Neural cell (in vitro differentiated cells): ENCODE results near the gene SIDT1. TPM values are rescaled to one million over a fixed set of nuclear protein-coding genes. Genes with fewer than 3 reads are reported as not detected.

Experiments used
- H2AFZ ChIP-seq: fragments of 200-600, 300-800 bp; sonication (generic), shearing (Covaris generic); 2 replicates; pipeline ENCODE4 v1.6.0; 2014; ENCODE audit warnings: low read depth, mild to moderate bottlenecking, antibody characterized with exemption, low read length, moderate library complexity
- H3F3A ChIP-seq: fragments of 200-600 bp; shearing (Covaris generic); 2 replicates; pipeline ENCODE4 v1.6.1; 2016; ENCODE audit warnings: mild to moderate bottlenecking, moderate library complexity, mixed read lengths, antibody characterized with exemption, low read length; ENCODE audit not compliant: insufficient read depth, poor library complexity, severe bottlenecking
- H3K27ac ChIP-seq: fragments of 200-600, 300-800 bp; sonication (generic), shearing (Covaris generic); 2 replicates; pipeline ENCODE4 v1.5.1; 2014; ENCODE audit warnings: mild to moderate bottlenecking, low read length, moderate library complexity
- H3K27me3 ChIP-seq: fragments of 300-800, 200-600 bp; sonication (generic), shearing (Covaris generic); 2 replicates; pipeline ENCODE4 v1.6.0; 2014; ENCODE audit warnings: mild to moderate bottlenecking, low read depth, low read length, moderate library complexity; ENCODE audit not compliant: insufficient read depth
- H3K36me3 ChIP-seq: fragments of 300-800, 200-600 bp; sonication (generic), shearing (Covaris generic); 2 replicates; pipeline ENCODE4 v1.5.1; 2014; ENCODE audit warnings: mild to moderate bottlenecking, antibody characterized with exemption, low read length, moderate library complexity; ENCODE audit not compliant: insufficient read depth
- H3K4me2 ChIP-seq: fragments of 300-800, 200-600 bp; sonication (generic), shearing (Covaris generic); 2 replicates; pipeline ENCODE4 v1.6.0; 2014; ENCODE audit warnings: mild to moderate bottlenecking, low read length
- H3K4me3 ChIP-seq: fragments of 300-800, 200-600 bp; sonication (generic), shearing (Covaris generic); 2 replicates; pipeline ENCODE4 v1.5.1; 2014; ENCODE audit warnings: mild to moderate bottlenecking, low read length, moderate library complexity
- H3K79me2 ChIP-seq: fragments of 200-600 bp; shearing (Covaris generic); replicated peaks from 2 replicates; pipeline ENCODE4 v1.6.0; 2014; ENCODE audit warnings: mild to moderate bottlenecking, low read length, moderate library complexity; ENCODE audit not compliant: insufficient read depth
- H3K9ac ChIP-seq: fragments of 300-800, 200-600 bp; sonication (generic), shearing (Covaris generic); 2 replicates; pipeline ENCODE4 v1.6.1; 2016; ENCODE audit warnings: mild to moderate bottlenecking, low read length, mixed read lengths
- H3K9me2 ChIP-seq: fragments of 200-600 bp; shearing (Covaris generic); 2 replicates; pipeline ENCODE4 v1.6.1; 2016; ENCODE audit warnings: mild to moderate bottlenecking, low read length, mixed read lengths; ENCODE audit not compliant: insufficient read depth
- H3K9me3 ChIP-seq: fragments of 200-600, 300-800 bp; sonication (generic), shearing (Covaris generic); 2 replicates; pipeline ENCODE4 v1.6.1; 2016; ENCODE audit warnings: mild to moderate bottlenecking, mixed run types, low read length, moderate library complexity, mixed read lengths
- H4K20me1 ChIP-seq: fragments of 200-600 bp; shearing (Covaris generic); 2 replicates; pipeline ENCODE4 v1.6.1; 2016; ENCODE audit warnings: mild to moderate bottlenecking, mixed run types; ENCODE audit not compliant: insufficient read depth
- CTCF ChIP-seq: fragments of 450-650 bp; IDR thresholded peaks from 2 replicates; pipeline ENCODE4 v1.5.1; 2014; ENCODE audit warnings: antibody characterized with exemption, mild to moderate bottlenecking, moderate library complexity; ENCODE audit not compliant: poor library complexity, severe bottlenecking
- EP300 ChIP-seq: fragments of 450-650 bp; conservative IDR thresholded peaks from 2 replicates; pipeline ENCODE4 v1.6.1; 2014; ENCODE audit warnings: antibody characterized with exemption, mild to moderate bottlenecking, moderate library complexity; ENCODE audit not compliant: poor library complexity, severe bottlenecking
- EZH2 ChIP-seq: fragments of 200-600, 300-800 bp; shearing (Covaris generic), sonication (generic); IDR thresholded peaks from 2 replicates; pipeline ENCODE4 v1.6.1; 2014; ENCODE audit warnings: antibody characterized with exemption, low read length, borderline replicate concordance, mild to moderate bottlenecking; ENCODE audit not compliant: insufficient read depth, poor library complexity, severe bottlenecking
- MXI1 ChIP-seq: fragments of 450-650 bp; conservative IDR thresholded peaks from 2 replicates; pipeline ENCODE4 v1.6.1; 2014; ENCODE audit warnings: antibody characterized with exemption, mild to moderate bottlenecking; ENCODE audit not compliant: poor library complexity, severe bottlenecking
- POLR2AphosphoS5 ChIP-seq: IDR thresholded peaks from 2 replicates; pipeline ENCODE4 v1.6.1; 2012
- RAD21 ChIP-seq: fragments of 450-650 bp; conservative IDR thresholded peaks from 2 replicates; pipeline ENCODE4 v1.6.1; 2014; ENCODE audit warnings: antibody characterized with exemption, mild to moderate bottlenecking, moderate library complexity
- REST ChIP-seq: IDR thresholded peaks from 2 replicates; pipeline ENCODE4 v1.6.1; 2012; ENCODE audit warnings: borderline replicate concordance
- SMC3 ChIP-seq: fragments of 450-650 bp; conservative IDR thresholded peaks from 2 replicates; pipeline ENCODE4 v1.6.1; 2014; ENCODE audit warnings: antibody characterized with exemption, mild to moderate bottlenecking, moderate library complexity; ENCODE audit not compliant: poor library complexity
- TAF1 ChIP-seq: IDR thresholded peaks from 2 replicates; pipeline ENCODE4 v1.6.1; 2012; ENCODE audit warnings: low read depth
- polyA plus RNA-seq: library from polyadenylated mRNA; depleted of rRNA; stranded (reverse); fragments of >200 nt; gene quantifications from 2 replicates; pipeline ENCODE4 v1.2.3, GENCODE V29; 2014

Gene SIDT1
- polyA plus RNA-seq, 1 donor from 2014 or later = 0.22 TPM

- Histone ChIP-seq H3K4me2 (no peak overlapping the region), H3K9me3 (no peaks in the 10 kb centered on the region), H3K9me2 (no peaks in the 10 kb centered on the region), H3K79me2 (no peaks in the 10 kb centered on the region), H2AFZ (no peak overlapping the region), H3K36me3 (no peaks in the 10 kb centered on the region), H3K9ac (no peak overlapping the region), H3K27me3 (no peaks in the 10 kb centered on the region), H4K20me1 (no peaks in the 10 kb centered on the region), H3K27ac (no peak overlapping the region), H3K4me3 (no peak overlapping the region), H3F3A (no peaks in the 10 kb centered on the region)
- TF ChIP-seq RAD21 = no peak
These were observed 98.7 kb downstream of the SIDT1 start for GRCh38 chr3:113630956-113631542.

GRCh38 chr3:113631573-113631972 is 99.2 kb downstream of the SIDT1 start:
- H3K9me3 ChIP-seq = no peaks in the 10 kb centered on the region
- no peaks in the 10 kb centered on the region for H3K36me3 ChIP-seq
- H3K9me2 ChIP-seq = no peaks in the 10 kb centered on the region
- H3K4me2 ChIP-seq = no peak overlapping the region
- no peak overlapping the region for H3K4me3 ChIP-seq
- no peaks in the 10 kb centered on the region for H4K20me1 ChIP-seq
- no peaks in the 10 kb centered on the region for H3K79me2 ChIP-seq
- H3K27me3 ChIP-seq = no peaks in the 10 kb centered on the region
- H3F3A ChIP-seq = no peaks in the 10 kb centered on the region
- H2AFZ ChIP-seq = no peak overlapping the region
- no peak overlapping the region for H3K27ac ChIP-seq
- no peak overlapping the region for H3K9ac ChIP-seq
- TF ChIP-seq REST (no peak), SMC3 (no peak), EZH2 (no peak), RAD21 (no peak), MXI1 (no peak), POLR2AphosphoS5 (no peak), CTCF (no peak), EP300 (no peak), TAF1 (no peak)
